Bronchial epithelial cell (primary cell): Measurements from ENCODE around the gene ZNHIT6. TPM values are rescaled to one million over a fixed set of nuclear protein-coding genes. Genes with fewer than 3 reads are reported as not detected.
"Not testable (repeated sequence)": the region's sequence is repeated elsewhere in the genome, so short reads cannot be mapped to it uniquely, and the experiment has no call there.

Experiments
- DNase-seq: peaks from one replicate; pipeline ENCODE4 v3.0.0-alpha.2; 2010; ENCODE audit warnings: low read depth
- FAIRE-seq: peaks from 2 replicates; lab custom pipeline; 2011; peaks lifted over from hg19 to GRCh38; lab: Jason Lieb, UNC
- H3K27me3 ChIP-seq: 2 replicates; pipeline ENCODE4 v1.5.1; 2011; ENCODE audit warnings: low read length; ENCODE audit not compliant: control insufficient read depth, insufficient read depth
- H3K36me3 ChIP-seq: 2 replicates; pipeline ENCODE4 v1.5.1; 2011; ENCODE audit warnings: low read length; ENCODE audit not compliant: control insufficient read depth, insufficient read depth
- H3K4me3 ChIP-seq: 2 replicates; pipeline ENCODE4 v1.5.1; 2011; ENCODE audit warnings: mild to moderate bottlenecking, low read depth, low read length, control low read depth
- total RNA-seq: library from RNA; depleted of rRNA; stranded (reverse); fragments of >200 nt; gene quantifications from 2 replicates; pipeline ENCODE4 v1.2.1, GENCODE V29; 2014
- TF ChIP-seq, protein P1 (sequence below): IDR thresholded peaks from 2 replicates; pipeline ENCODE4 v1.5.1; 2011; ENCODE audit warnings: mild to moderate bottlenecking, moderate library complexity, low read length, control low read depth, inconsistent platforms; ENCODE audit not compliant: insufficient read depth, severe bottlenecking

Gene ZNHIT6
- total RNA-seq, 1 donor from 2014 or later, result 6.1 TPM

DNA sequence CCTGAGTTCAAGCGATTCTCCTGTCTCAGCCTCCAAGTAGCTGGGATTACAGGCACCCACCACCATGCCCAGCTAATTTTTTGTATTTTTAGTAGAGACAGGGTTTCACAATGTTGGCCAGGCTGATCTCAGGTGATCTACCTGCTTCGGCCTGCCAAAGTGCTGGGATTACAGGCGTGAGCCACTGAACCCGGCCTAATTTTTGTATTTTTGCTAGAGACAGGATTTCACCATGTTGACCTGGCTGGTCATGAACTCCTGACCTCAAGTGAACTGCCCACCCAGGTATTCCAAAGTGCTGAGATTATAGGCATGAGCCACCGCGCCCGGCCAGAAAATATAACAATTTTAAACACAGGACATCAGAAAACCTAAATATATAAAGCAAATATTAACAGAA, 68.3 kb downstream of the ZNHIT6 start:
- H3K36me3 ChIP-seq, FAIRE-seq, H3K4me3 ChIP-seq, H3K27me3 ChIP-seq, DNase-seq: not testable (repeated sequence)

GRCh38 chr1:85638412-85638811, 69.8 kb downstream of the ZNHIT6 start:
- FAIRE-seq, result no peak
- Histone ChIP-seq H3K36me3 (peaks cover 2% of the 10 kb centered on the region), H3K4me3 (no peak overlapping the region), H3K27me3 (no peaks in the 10 kb centered on the region)
- TF ChIP-seq, protein P1, sequence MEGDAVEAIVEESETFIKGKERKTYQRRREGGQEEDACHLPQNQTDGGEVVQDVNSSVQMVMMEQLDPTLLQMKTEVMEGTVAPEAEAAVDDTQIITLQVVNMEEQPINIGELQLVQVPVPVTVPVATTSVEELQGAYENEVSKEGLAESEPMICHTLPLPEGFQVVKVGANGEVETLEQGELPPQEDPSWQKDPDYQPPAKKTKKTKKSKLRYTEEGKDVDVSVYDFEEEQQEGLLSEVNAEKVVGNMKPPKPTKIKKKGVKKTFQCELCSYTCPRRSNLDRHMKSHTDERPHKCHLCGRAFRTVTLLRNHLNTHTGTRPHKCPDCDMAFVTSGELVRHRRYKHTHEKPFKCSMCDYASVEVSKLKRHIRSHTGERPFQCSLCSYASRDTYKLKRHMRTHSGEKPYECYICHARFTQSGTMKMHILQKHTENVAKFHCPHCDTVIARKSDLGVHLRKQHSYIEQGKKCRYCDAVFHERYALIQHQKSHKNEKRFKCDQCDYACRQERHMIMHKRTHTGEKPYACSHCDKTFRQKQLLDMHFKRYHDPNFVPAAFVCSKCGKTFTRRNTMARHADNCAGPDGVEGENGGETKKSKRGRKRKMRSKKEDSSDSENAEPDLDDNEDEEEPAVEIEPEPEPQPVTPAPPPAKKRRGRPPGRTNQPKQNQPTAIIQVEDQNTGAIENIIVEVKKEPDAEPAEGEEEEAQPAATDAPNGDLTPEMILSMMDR, result no peak
- no peak for DNase-seq

DNA sequence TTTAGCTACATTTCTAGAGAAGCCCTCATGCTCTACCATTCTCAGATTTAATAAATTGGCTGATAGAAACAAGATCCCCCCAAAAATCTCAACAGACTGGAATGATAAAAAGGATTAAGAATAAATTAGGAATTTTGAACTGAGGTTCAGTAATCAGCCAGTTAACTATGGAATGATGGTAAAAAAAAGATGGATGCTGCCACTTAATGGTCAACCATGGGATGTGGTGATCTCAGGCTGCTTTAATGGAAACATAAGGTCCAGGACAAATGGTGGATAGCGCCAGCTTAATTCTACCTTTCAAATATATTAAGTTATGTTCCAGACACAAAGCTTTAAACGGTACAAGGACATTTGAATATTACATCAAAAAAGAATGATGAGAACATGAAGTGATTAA, 77.7 kb downstream of the ZNHIT6 start:
- Histone ChIP-seq H3K27me3 (no peaks in the 10 kb centered on the region), H3K4me3 (no peak overlapping the region), H3K36me3 (no peaks in the 10 kb centered on the region)
- FAIRE-seq (no peak), DNase-seq (no peak)
- TF ChIP-seq, protein P1, result no peak

DNA sequence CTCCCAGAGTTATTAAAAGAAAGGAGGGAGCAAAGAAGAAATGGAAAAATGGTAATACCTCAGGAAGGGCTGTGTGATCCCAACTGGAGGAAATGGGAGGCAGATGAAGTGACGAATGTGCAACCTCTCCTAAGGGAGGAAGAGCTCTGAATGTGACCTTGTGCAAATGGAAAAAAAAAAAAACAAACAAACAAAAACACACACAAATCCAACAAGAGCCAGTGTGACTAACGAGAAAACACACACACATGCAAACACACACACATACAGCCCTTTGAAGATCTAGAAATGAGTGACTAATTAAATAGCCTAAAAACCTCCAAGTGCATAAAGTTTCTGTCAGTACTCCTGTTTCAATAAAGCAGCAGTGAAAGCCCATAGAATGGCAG, 78.7 kb downstream of the ZNHIT6 start:
- TF ChIP-seq, protein P1, result no peak
- no peak overlapping the region for H3K4me3 ChIP-seq
- no peaks in the 10 kb centered on the region for H3K27me3 ChIP-seq
- no peaks in the 10 kb centered on the region for H3K36me3 ChIP-seq
- DNase-seq (peak; percentile 43), FAIRE-seq (no peak)

- Histone ChIP-seq H3K36me3 (no peaks in the 10 kb centered on the region), H3K27me3 (no peaks in the 10 kb centered on the region), H3K4me3 (no peak overlapping the region)
- DNase-seq (peak; percentile 58), FAIRE-seq (no peak)
- TF ChIP-seq, protein P1, result no peak
These were observed 79.3 kb downstream of the ZNHIT6 start for GRCh38 chr1:85628791-85629531.

- TF ChIP-seq, protein P1, result no peak
- Histone ChIP-seq H3K27me3 (no peaks in the 10 kb centered on the region), H3K36me3 (no peaks in the 10 kb centered on the region), H3K4me3 (no peak overlapping the region)
- FAIRE-seq, result no peak
- DNase-seq, result no peak
These were observed 81.4 kb downstream of the ZNHIT6 start for GRCh38 chr1:85626818-85627217.
